NCI-H748 (cell line): ENCODE results near the gene TBC1D24.
"Not testable (repeated sequence)": the region's sequence is repeated elsewhere in the genome, so short reads cannot be mapped to it uniquely, and the experiment has no call there.

Source experiments
- DNase-seq: peaks from one replicate; lab custom pipeline; 2025; ENCODE audit not compliant: unreplicated experiment; lab: John Stamatoyannopoulos, UW

TBC1D24 gene

GRCh38 chr16:2554709-2555425 is 79.9 kb downstream of the TBC1D24 start:
- DNase-seq, result not testable (repeated sequence)
